Tibial nerve (tissue), 4 donors: ENCODE data around the gene IGFN1. TPM values are rescaled to one million over a fixed set of nuclear protein-coding genes. Genes with fewer than 3 reads are reported as not detected.

Experiments
- DNase-seq, 2 donors: peaks; one replicate each; pipeline ENCODE4 v3.0.0-alpha.2; 2019; ENCODE audit warnings: low spot score in 2 of 2
- H3K27ac ChIP-seq, 4 donors: fragments of 200-600 bp; sonication (generic) in 3 of 4; one replicate each; pipeline ENCODE4 v1.5.1; 2017 to 2019; ENCODE audit warnings: mild to moderate bottlenecking in 1 of 4
- H3K27me3 ChIP-seq, 2 donors: fragments of 200-600 bp; sonication (generic) in 1 of 2; one replicate each; pipeline versions ENCODE4 v1.5.1 to v1.6.0; 2017 to 2019
- H3K36me3 ChIP-seq, 3 donors: fragments of 200-600 bp; sonication (generic); one replicate each; pipeline ENCODE4 v1.5.1; 2018 to 2019
- H3K4me1 ChIP-seq, 4 donors: fragments of 200-600 bp; sonication (generic) in 3 of 4; one replicate each; pipeline ENCODE4 v1.5.1; 2017 to 2019
- H3K4me3 ChIP-seq, 4 donors: fragments of 200-600 bp; sonication (generic) in 3 of 4; one replicate each; pipeline ENCODE4 v1.5.1; 2017 to 2019; ENCODE audit warnings: mild to moderate bottlenecking in 1 of 4, moderate library complexity in 1 of 4
- H3K9me3 ChIP-seq, 4 donors: fragments of 200-600 bp; sonication (generic) in 3 of 4; one replicate each; pipeline ENCODE4 v1.5.1; 2017 to 2019
- CTCF ChIP-seq, 5 experiments: fragments of 200-600 bp in 3 of 5; fragments of 450-650 bp in 2 of 5; sonication (generic) in 3 of 5; IDR thresholded peaks; one replicate each; pipeline ENCODE4 v1.5.1; 2016 to 2019; ENCODE audit warnings: antibody characterized with exemption in 5 of 5, mild to moderate bottlenecking in 3 of 5, moderate library complexity in 2 of 5
- EP300 ChIP-seq, 2 donors: sonication (generic); formaldehyde crosslinking; IDR thresholded peaks; one replicate each; pipeline ENCODE4 v1.6.1; 2017; ENCODE audit warnings: antibody characterized with exemption in 2 of 2, mild to moderate bottlenecking in 1 of 2
- POLR2A ChIP-seq, 2 donors: fragments of 450-650 bp; IDR thresholded peaks; one replicate each; pipeline ENCODE4 v1.6.1; 2017; ENCODE audit warnings: antibody characterized with exemption in 2 of 2, mild to moderate bottlenecking in 2 of 2, moderate library complexity in 2 of 2
- WGBS, 2 donors: methylation state at CpG; one replicate each; pipeline ENCODE4 v1.1.5; 2018; 5-methylcytosine and 5-hydroxymethylcytosine counted together
- total RNA-seq, 4 donors: library from RNA; depleted of rRNA; stranded (reverse); fragments of >200 nt; gene quantifications; one replicate each; pipeline ENCODE4 v1.1.0, GENCODE V29; 2016

Gene IGFN1
- total RNA-seq, 4 donors from 2014 or later: not detected

DNA sequence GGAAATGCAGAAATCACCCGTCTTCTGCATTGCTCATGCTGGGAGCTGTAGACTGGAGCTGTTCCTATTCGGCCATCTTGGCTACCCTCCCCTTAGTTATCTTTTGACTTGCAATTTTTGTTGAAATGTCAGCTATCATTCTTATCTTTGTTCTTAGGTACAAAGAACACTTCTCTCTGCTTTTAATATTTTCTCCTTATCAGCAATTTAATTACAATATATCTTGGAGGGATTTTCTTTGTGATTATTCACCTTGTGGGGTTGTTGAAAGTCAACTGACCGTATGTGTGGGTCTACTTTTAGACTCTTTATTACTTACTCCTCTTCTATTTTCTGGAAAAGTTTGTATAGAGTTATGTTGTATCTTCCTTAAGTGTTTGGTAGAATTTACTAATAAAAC lies 49.5 kb downstream of the IGFN1 start:
- Histone ChIP-seq H3K4me1 (no peaks in the 10 kb centered on the region), H3K27ac (no peak overlapping the region), H3K27me3 (peaks cover 0 to 28% of the 10 kb centered on the region in 2 donors), H3K36me3 (no peaks in the 10 kb centered on the region), H3K9me3 (no peaks in the 10 kb centered on the region), H3K4me3 (no peak overlapping the region)
- no peak for TF ChIP-seq POLR2A (IDR thresholded peaks at IDR 0.05)
- no peak for TF ChIP-seq CTCF (IDR thresholded peaks at IDR 0.05)
- TF ChIP-seq EP300 (IDR thresholded peaks at IDR 0.05): no peak
- no peak for DNase-seq
- WGBS, 2 donors: 92 to 95% methylated on average over 3 of the region's 3 CpGs

DNA sequence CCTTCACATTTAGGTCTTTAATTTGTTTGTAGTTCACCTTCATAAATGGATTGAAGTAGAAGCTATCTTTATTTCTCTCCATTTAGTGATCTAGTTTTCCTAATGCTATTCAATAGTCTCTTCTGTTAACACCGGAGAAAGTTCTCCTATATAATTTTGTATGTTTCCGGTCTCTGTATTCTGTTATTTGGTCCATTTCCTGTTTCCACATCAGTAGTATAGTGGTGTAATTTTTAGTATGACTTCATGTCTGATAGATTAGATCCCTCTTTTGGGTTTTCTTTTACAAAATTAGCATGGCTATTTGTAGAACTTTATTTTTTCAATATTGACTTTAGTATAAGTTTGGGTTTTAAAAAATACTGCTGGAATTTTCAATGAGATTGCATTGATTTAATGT lies 51.1 kb downstream of the IGFN1 start:
- H3K27me3 ChIP-seq: peaks cover 0 to 28% of the 10 kb centered on the region in 2 donors
- TF ChIP-seq CTCF (IDR thresholded peaks at IDR 0.05) (no peak), EP300 (IDR thresholded peaks at IDR 0.05) (no peak), POLR2A (IDR thresholded peaks at IDR 0.05) (no peak)
- H3K9me3 ChIP-seq: no peaks in the 10 kb centered on the region
- 69% methylated on average over 2 of the region's 2 CpGs for WGBS, 2 donors
- no peak overlapping the region for H3K27ac ChIP-seq
- DNase-seq: no peak
- H3K4me1 ChIP-seq: no peaks in the 10 kb centered on the region
- H3K4me3 ChIP-seq: no peak overlapping the region
- H3K36me3 ChIP-seq: no peaks in the 10 kb centered on the region

DNA sequence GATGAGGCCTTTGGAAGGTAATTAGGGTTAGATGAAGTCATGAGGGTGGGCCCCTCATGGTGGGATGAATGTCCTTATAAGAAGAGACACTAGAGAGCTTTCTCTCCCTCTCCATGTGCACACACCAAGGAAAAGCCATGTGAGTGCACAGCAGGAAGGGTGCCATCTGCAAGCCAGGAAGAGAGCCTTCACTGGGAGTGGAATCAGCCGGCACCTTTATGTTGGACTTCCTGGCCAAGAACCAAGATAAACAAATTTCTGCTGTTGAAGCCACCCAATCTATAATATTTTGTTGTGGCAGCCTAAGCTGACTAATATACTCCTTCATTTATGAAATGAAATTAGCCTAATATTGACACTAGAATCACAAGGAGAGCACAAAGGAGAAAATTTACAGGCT lies 54.5 kb downstream of the IGFN1 start:
- no peak for DNase-seq
- peaks cover 0 to 28% of the 10 kb centered on the region in 2 donors for H3K27me3 ChIP-seq
- no peaks in the 10 kb centered on the region for H3K9me3 ChIP-seq
- H3K36me3 ChIP-seq: no peaks in the 10 kb centered on the region
- no peak overlapping the region for H3K4me3 ChIP-seq
- H3K27ac ChIP-seq: no peak overlapping the region
- TF ChIP-seq POLR2A (IDR thresholded peaks at IDR 0.05): no peak
- no peak for TF ChIP-seq CTCF (IDR thresholded peaks at IDR 0.05)
- TF ChIP-seq EP300 (IDR thresholded peaks at IDR 0.05): no peak
- no peaks in the 10 kb centered on the region for H3K4me1 ChIP-seq
- 62 to 67% methylated on average over 1 of the region's 1 CpG for WGBS, 2 donors

GRCh38 chr1:201248721-201249559 lies 58.3 kb downstream of the IGFN1 start:
- Histone ChIP-seq H3K27me3 (peaks cover 0 to 7% of the 10 kb centered on the region in 2 donors), H3K27ac (no peak overlapping the region), H3K4me1 (no peaks in the 10 kb centered on the region), H3K4me3 (no peak overlapping the region), H3K36me3 (no peaks in the 10 kb centered on the region), H3K9me3 (no peaks in the 10 kb centered on the region)
- DNase-seq: no peak
- TF ChIP-seq POLR2A (IDR thresholded peaks at IDR 0.05): no peak
- TF ChIP-seq CTCF (IDR thresholded peaks at IDR 0.05): no peak
- no peak for TF ChIP-seq EP300 (IDR thresholded peaks at IDR 0.05)
- WGBS, 2 donors: 91% methylated on average over 14 of the region's 14 CpGs

GRCh38 chr1:201250326-201251011 lies 59.8 kb downstream of the IGFN1 start:
- H3K27ac ChIP-seq: no peak overlapping the region
- H3K27me3 ChIP-seq: no peaks in the 10 kb centered on the region
- peaks cover 0 to 5% (median 0%) of the 10 kb centered on the region in 4 donors for H3K4me1 ChIP-seq
- no peaks in the 10 kb centered on the region for H3K9me3 ChIP-seq
- TF ChIP-seq CTCF (IDR thresholded peaks at IDR 0.05): no peak
- TF ChIP-seq POLR2A (IDR thresholded peaks at IDR 0.05): no peak
- no peak for TF ChIP-seq EP300 (IDR thresholded peaks at IDR 0.05)
- no peak for DNase-seq
- H3K4me3 ChIP-seq: no peak overlapping the region
- WGBS, 2 donors: 80% methylated on average over 9 to 10 of the region's 10 CpGs
- H3K36me3 ChIP-seq: no peaks in the 10 kb centered on the region
